IMR-90 (cell line): ENCODE measurements around the gene ERMAP. TPM values are rescaled to one million over a fixed set of nuclear protein-coding genes. Genes with fewer than 3 reads are reported as not detected.

Source experiments
- ATAC-seq: fragments of 200-7000 bp; cut with Tn5 transposase; 2 replicates; pipeline ENCODE4 v1.9.1; 2020; ENCODE audit warnings: low read depth, mild to moderate bottlenecking, moderate library complexity
- BruUV-seq: library from RNA; stranded (reverse); fragments of 400-500 nt; replicated peaks from 2 replicates; lab custom pipeline; 2021; lab: Mats Ljungman, UMichigan
- CTCF ChIA-PET: fragments of 300-600 bp; formaldehyde crosslinking; extraction: SDS; loops from one replicate; lab custom pipeline; 2021; ENCODE audit warnings: antibody characterized with exemption; lab: Yijun Ruan, JAX
- POLR2A ChIA-PET: fragments of 300-600 bp; sonication (Branson Sonifier 250); formaldehyde crosslinking; loops from one replicate; lab custom pipeline; 2022; ENCODE audit warnings: antibody characterized with exemption; ENCODE audit not compliant: unreplicated experiment; lab: Charles Lee
- DNase-seq: peaks from one replicate; pipeline ENCODE4 v3.0.0; 2013
- H2AFZ ChIP-seq: replicated peaks from 2 replicates; pipeline ENCODE3; 2013; ENCODE audit warnings: low read length, mild to moderate bottlenecking; ENCODE audit not compliant: poor library complexity
- H2AK5ac ChIP-seq: 2 replicates; pipeline ENCODE4 v1.6.1; 2013; ENCODE audit warnings: low read depth, low read length, inconsistent platforms
- H2AK9ac ChIP-seq: replicated peaks from 2 replicates; pipeline ENCODE3; 2013; ENCODE audit warnings: mild to moderate bottlenecking, low read depth, low read length, moderate library complexity; ENCODE audit not compliant: poor library complexity
- H2BK120ac ChIP-seq: 2 replicates; pipeline ENCODE4 v1.6.1; 2013; ENCODE audit warnings: low read depth, low read length, inconsistent platforms
- H2BK15ac ChIP-seq: 3 replicates; pipeline ENCODE4 v1.6.1; 2013; ENCODE audit warnings: low read depth, low read length, inconsistent platforms
- H2BK20ac ChIP-seq: 2 replicates; pipeline ENCODE4 v1.6.1; 2013; ENCODE audit warnings: low read depth, mild to moderate bottlenecking, inconsistent platforms, low read length, moderate library complexity
- H2BK5ac ChIP-seq: 2 replicates; pipeline ENCODE4 v1.6.1; 2013; ENCODE audit warnings: mild to moderate bottlenecking, low read depth, low read length, inconsistent platforms; ENCODE audit not compliant: poor library complexity, severe bottlenecking
- H3K14ac ChIP-seq: replicated peaks from 2 replicates; pipeline ENCODE4 v1.6.1; 2013; ENCODE audit warnings: low read depth, low read length, inconsistent platforms
- H3K18ac ChIP-seq: 2 replicates; pipeline ENCODE4 v1.6.1; 2013; ENCODE audit warnings: low read depth, low read length, control low read depth
- H3K23ac ChIP-seq: 2 replicates; pipeline ENCODE4 v1.6.1; 2013; ENCODE audit warnings: low read depth, low read length, inconsistent platforms
- H3K27ac ChIP-seq: 2 replicates; pipeline ENCODE4 v1.5.1; 2013; ENCODE audit warnings: mild to moderate bottlenecking, control low read depth, low read length; ENCODE audit not compliant: insufficient read depth
- H3K27me3 ChIP-seq: 2 replicates; pipeline ENCODE4 v1.6.1; 2013; ENCODE audit warnings: low read length; ENCODE audit not compliant: control insufficient read depth, insufficient read depth
- H3K36me3 ChIP-seq: 2 replicates; pipeline ENCODE4 v1.6.1; 2013; ENCODE audit warnings: low read length, mixed read lengths; ENCODE audit not compliant: control insufficient read depth, insufficient read depth
- H3K4ac ChIP-seq: 2 replicates; pipeline ENCODE4 v1.6.1; 2013; ENCODE audit warnings: low read depth, low read length, inconsistent platforms
- H3K4me1 ChIP-seq: 2 replicates; pipeline ENCODE4 v1.6.1; 2013; ENCODE audit warnings: low read length, mixed read lengths; ENCODE audit not compliant: control insufficient read depth, insufficient read depth
- H3K4me2 ChIP-seq: 2 replicates; pipeline ENCODE4 v1.6.1; 2013; ENCODE audit warnings: low read depth, mild to moderate bottlenecking, control low read depth, low read length, moderate library complexity
- H3K4me3 ChIP-seq: 2 replicates; pipeline ENCODE4 v1.5.1; 2013; ENCODE audit warnings: low read depth, mild to moderate bottlenecking, control low read depth, low read length, moderate library complexity; ENCODE audit not compliant: insufficient read depth
- H3K56ac ChIP-seq: 2 replicates; pipeline ENCODE4 v1.6.1; 2013; ENCODE audit warnings: low read length, inconsistent platforms; ENCODE audit not compliant: insufficient read depth; ENCODE audit errors: extremely low read depth
- H3K79me1 ChIP-seq, 2 experiments: 2 replicates each; pipeline ENCODE4 v1.6.1; 2013; ENCODE audit warnings: low read length in 2 of 2, inconsistent platforms in 1 of 2, low read depth in 1 of 2
- H3K9ac ChIP-seq: 2 replicates; pipeline ENCODE4 v1.6.1; 2013; ENCODE audit warnings: low read depth, low read length, control low read depth
- H3K9me1 ChIP-seq: 2 replicates; pipeline ENCODE4 v1.6.1; 2013; ENCODE audit warnings: low read length, inconsistent platforms; ENCODE audit not compliant: insufficient read depth
- H3K9me3 ChIP-seq: 2 replicates; pipeline ENCODE4 v1.6.1; 2013; ENCODE audit warnings: low read length; ENCODE audit not compliant: control insufficient read depth, insufficient read depth
- H4K20me1 ChIP-seq: 2 replicates; pipeline ENCODE4 v1.6.1; 2013; ENCODE audit warnings: low read length, inconsistent platforms; ENCODE audit not compliant: insufficient read depth
- H4K5ac ChIP-seq: 2 replicates; pipeline ENCODE4 v1.6.1; 2013; ENCODE audit warnings: mild to moderate bottlenecking, low read depth, low read length, control low read depth
- H4K8ac ChIP-seq, 2 experiments: 2 replicates each; pipeline ENCODE4 v1.6.1; 2013; ENCODE audit warnings: low read depth in 2 of 2, low read length in 2 of 2, control low read depth in 1 of 2, inconsistent platforms in 1 of 2
- H4K91ac ChIP-seq: 2 replicates; pipeline ENCODE4 v1.6.1; 2013; ENCODE audit warnings: low read depth, low read length, inconsistent platforms; ENCODE audit not compliant: insufficient read depth
- BHLHE40 ChIP-seq: fragments of 150-350 bp; IDR thresholded peaks from 2 replicates; pipeline ENCODE4 v1.6.1; 2016; ENCODE audit warnings: mild to moderate bottlenecking, low read depth, low read length
- CHD1 ChIP-seq: IDR thresholded peaks from 2 replicates; pipeline ENCODE4 v1.6.1; 2012; ENCODE audit warnings: low read depth, low read length, improper control_type of control experiment
- FOS ChIP-seq: fragments of 150-350 bp; IDR thresholded peaks from 2 replicates; pipeline ENCODE4 v1.6.1; 2016; ENCODE audit warnings: low read depth, low read length
- MAFK ChIP-seq: IDR thresholded peaks from 2 replicates; pipeline ENCODE4 v1.6.1; 2012; ENCODE audit warnings: low read depth, low read length, improper control_type of control experiment
- MAZ ChIP-seq: IDR thresholded peaks from 2 replicates; pipeline ENCODE4 v1.6.1; 2012; ENCODE audit warnings: low read depth, mild to moderate bottlenecking, low read length, improper control_type of control experiment, moderate library complexity, borderline replicate concordance
- MXI1 ChIP-seq: IDR thresholded peaks from 2 replicates; pipeline ENCODE4 v1.6.1; 2012; ENCODE audit warnings: low read depth, mild to moderate bottlenecking, low read length, moderate library complexity, borderline replicate concordance
- NFE2L2 ChIP-seq: fragments of 150-350 bp; IDR thresholded peaks from 2 replicates; pipeline ENCODE4 v1.6.1; 2016; ENCODE audit warnings: low read depth, mild to moderate bottlenecking, low read length
- POLR2A ChIP-seq: IDR thresholded peaks from 2 replicates; pipeline ENCODE4 v1.6.1; 2012; ENCODE audit warnings: mild to moderate bottlenecking, low read depth, low read length
- RAD21 ChIP-seq: IDR thresholded peaks from 2 replicates; pipeline ENCODE4 v1.6.1; 2012; ENCODE audit warnings: low read length, improper control_type of control experiment
- RCOR1 ChIP-seq: IDR thresholded peaks from 2 replicates; pipeline ENCODE4 v1.6.1; 2012; ENCODE audit warnings: mild to moderate bottlenecking, low read length, improper control_type of control experiment; ENCODE audit not compliant: insufficient replicate concordance
- SMC3 ChIP-seq: fragments of 150-350 bp; IDR thresholded peaks from 2 replicates; pipeline ENCODE4 v1.6.1; 2016; ENCODE audit warnings: low read depth, mild to moderate bottlenecking, antibody characterized with exemption, low read length, moderate library complexity
- WGBS, 2 experiments: methylation state at CpG; one replicate each; pipeline versions ENCODE4 v1.1.5 to v1.1.7; 2013; ENCODE audit warnings: missing lambda C conversion rate in 2 of 2; ENCODE audit not compliant: insufficient read length in 1 of 2; ENCODE audit errors: extremely low coverage in 2 of 2; 5-methylcytosine and 5-hydroxymethylcytosine counted together
- dilution Hi-C: fragments of 300-500 bp; cut with HindIII; formaldehyde crosslinking; loops from one replicate; pipeline ENCODE4 v1.14.3; 2018; ENCODE audit warnings: low sequenced_read_pairs; ENCODE audit not compliant: unreplicated experiment
- in situ Hi-C: fragments of 300-500 bp; cut with MboI; formaldehyde crosslinking; loops from 3 replicates; pipeline ENCODE4 v1.14.3; 2019; ENCODE audit warnings: low sequenced_read_pairs, inconsistent platforms, mixed read lengths
- intact Hi-C: fragments of 100-400 bp; cut with micrococcal nuclease; formaldehyde crosslinking; loops from 2 replicates; pipeline ENCODE4 v1.10.0; 2022
- polyA plus RNA-seq, 3 experiments: library from polyadenylated mRNA; depleted of rRNA; stranded (reverse); fragments of >200 nt; gene quantifications; 2 replicates each; pipeline ENCODE4 v1.2.3, GENCODE V29; 2012; ENCODE audit warnings: low replicate concordance in 1 of 3
- total RNA-seq: library from RNA; depleted of rRNA; stranded (reverse); fragments of >200 nt; gene quantifications from 2 replicates; pipeline ENCODE4 v1.2.3, GENCODE V29; 2012
- TF ChIP-seq, protein P1 (sequence below): fragments of 150-350 bp; IDR thresholded peaks from 2 replicates; pipeline ENCODE4 v1.6.1; 2016; ENCODE audit warnings: low read depth, mild to moderate bottlenecking, low read length, moderate library complexity, borderline replicate concordance
- TF ChIP-seq, protein P2 (sequence below): conservative IDR thresholded peaks from 2 replicates; pipeline ENCODE4 v1.5.1; 2012; ENCODE audit warnings: mild to moderate bottlenecking, low read depth, low read length, improper control_type of control experiment
- TF ChIP-seq, protein P3 (sequence below): fragments of 150-350 bp; IDR thresholded peaks from 2 replicates; pipeline ENCODE4 v1.6.1; 2017; ENCODE audit warnings: mild to moderate bottlenecking, antibody characterized with exemption, low read length, low read depth

ERMAP gene
- total and polyA plus RNA-seq, 2 of the 4 experiments (the other 2 are of a cell fraction) = 5.0 to 7.2 TPM

DNA sequence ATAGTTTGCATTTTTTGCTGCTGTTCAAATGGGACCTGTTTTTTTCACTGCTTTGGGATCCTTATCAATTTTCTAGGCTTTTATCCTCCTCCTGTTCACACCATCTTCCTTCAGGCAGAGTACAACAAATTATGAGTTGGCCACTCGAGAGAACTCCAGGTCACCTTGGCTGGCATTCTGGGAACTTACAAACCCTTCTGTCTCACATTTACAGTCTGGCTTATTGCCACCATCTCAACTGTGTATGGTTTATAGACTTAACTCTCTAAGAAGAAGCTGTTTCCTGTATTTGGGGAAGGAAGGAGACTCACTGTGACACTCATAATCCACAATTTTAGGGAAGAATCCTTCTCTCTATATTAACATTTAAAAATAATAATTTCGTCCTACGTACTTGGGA lies 24.1 kb downstream of the ERMAP start:
- Histone ChIP-seq H3K27me3 (no peaks in the 10 kb centered on the region), H3K9me1 (no peaks in the 10 kb centered on the region), H4K91ac (no peak overlapping the region), H3K4ac (no peak overlapping the region), H4K8ac (no peak overlapping the region), H3K9me3 (no peaks in the 10 kb centered on the region), H2AFZ (no peak overlapping the region), H2BK20ac (no peak overlapping the region), H3K36me3 (peaks cover 10% of the 10 kb centered on the region), H2BK15ac (no peak overlapping the region), H3K27ac (no peak overlapping the region), H4K20me1 (no peaks in the 10 kb centered on the region), H2AK9ac (no peak overlapping the region), H3K4me2 (no peak overlapping the region), H3K56ac (no peak overlapping the region), H3K79me1 (0 out of 4 replicates have a peak, but pooled peaks cover 0 to 5% of the 10 kb centered on the region in 2 experiments), H3K18ac (no peak overlapping the region), H2BK5ac (no peak overlapping the region), H2BK120ac (no peak overlapping the region), H3K9ac (no peak overlapping the region), H3K4me1 (peaks cover 2% of the 10 kb centered on the region; the same call in 1 of the 2 replicates), H4K5ac (no peak overlapping the region), H3K23ac (no peak overlapping the region), H3K14ac (no peak overlapping the region), H3K4me3 (no peak overlapping the region), H2AK5ac (no peak overlapping the region)
- BruUV-seq = no TSS peak
- DNase-seq (peak; percentile 17), ATAC-seq (no peak)
- CTCF ChIA-PET = interaction anchor here (0.5 kb wide), 1 partner anchor 627 kb away, joined by 3 read pairs; no protein-coding TSS in a partner anchor
- no CpG with 5 or more reads among the region's 3 CpGs for WGBS, 2 experiments
- dilution Hi-C loops = no loop called here
- POLR2A ChIA-PET = no interaction called here
- no peak for TF ChIP-seq BHLHE40
- TF ChIP-seq CHD1 = no peak
- no peak for TF ChIP-seq POLR2A
- no peak for TF ChIP-seq MAZ
- no peak for TF ChIP-seq RCOR1
- no peak for TF ChIP-seq SMC3
- TF ChIP-seq MAFK = no peak
- TF ChIP-seq NFE2L2 = no peak
- TF ChIP-seq, protein P1, sequence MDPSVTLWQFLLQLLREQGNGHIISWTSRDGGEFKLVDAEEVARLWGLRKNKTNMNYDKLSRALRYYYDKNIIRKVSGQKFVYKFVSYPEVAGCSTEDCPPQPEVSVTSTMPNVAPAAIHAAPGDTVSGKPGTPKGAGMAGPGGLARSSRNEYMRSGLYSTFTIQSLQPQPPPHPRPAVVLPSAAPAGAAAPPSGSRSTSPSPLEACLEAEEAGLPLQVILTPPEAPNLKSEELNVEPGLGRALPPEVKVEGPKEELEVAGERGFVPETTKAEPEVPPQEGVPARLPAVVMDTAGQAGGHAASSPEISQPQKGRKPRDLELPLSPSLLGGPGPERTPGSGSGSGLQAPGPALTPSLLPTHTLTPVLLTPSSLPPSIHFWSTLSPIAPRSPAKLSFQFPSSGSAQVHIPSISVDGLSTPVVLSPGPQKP = no peak
- no peak for TF ChIP-seq RAD21
- TF ChIP-seq, protein P2, sequence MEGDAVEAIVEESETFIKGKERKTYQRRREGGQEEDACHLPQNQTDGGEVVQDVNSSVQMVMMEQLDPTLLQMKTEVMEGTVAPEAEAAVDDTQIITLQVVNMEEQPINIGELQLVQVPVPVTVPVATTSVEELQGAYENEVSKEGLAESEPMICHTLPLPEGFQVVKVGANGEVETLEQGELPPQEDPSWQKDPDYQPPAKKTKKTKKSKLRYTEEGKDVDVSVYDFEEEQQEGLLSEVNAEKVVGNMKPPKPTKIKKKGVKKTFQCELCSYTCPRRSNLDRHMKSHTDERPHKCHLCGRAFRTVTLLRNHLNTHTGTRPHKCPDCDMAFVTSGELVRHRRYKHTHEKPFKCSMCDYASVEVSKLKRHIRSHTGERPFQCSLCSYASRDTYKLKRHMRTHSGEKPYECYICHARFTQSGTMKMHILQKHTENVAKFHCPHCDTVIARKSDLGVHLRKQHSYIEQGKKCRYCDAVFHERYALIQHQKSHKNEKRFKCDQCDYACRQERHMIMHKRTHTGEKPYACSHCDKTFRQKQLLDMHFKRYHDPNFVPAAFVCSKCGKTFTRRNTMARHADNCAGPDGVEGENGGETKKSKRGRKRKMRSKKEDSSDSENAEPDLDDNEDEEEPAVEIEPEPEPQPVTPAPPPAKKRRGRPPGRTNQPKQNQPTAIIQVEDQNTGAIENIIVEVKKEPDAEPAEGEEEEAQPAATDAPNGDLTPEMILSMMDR = no peak
- TF ChIP-seq FOS = no peak
- no peak for TF ChIP-seq MXI1
- TF ChIP-seq, protein P3, sequence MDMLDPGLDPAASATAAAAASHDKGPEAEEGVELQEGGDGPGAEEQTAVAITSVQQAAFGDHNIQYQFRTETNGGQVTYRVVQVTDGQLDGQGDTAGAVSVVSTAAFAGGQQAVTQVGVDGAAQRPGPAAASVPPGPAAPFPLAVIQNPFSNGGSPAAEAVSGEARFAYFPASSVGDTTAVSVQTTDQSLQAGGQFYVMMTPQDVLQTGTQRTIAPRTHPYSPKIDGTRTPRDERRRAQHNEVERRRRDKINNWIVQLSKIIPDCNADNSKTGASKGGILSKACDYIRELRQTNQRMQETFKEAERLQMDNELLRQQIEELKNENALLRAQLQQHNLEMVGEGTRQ = no peak
- intact Hi-C loops = loop anchor here (10.0 kb wide), 1 partner anchor 156 kb away; the partner anchor contains the start of gene YBX1
- in situ Hi-C loops = no loop called here
